GM19395 (cell line): ENCODE measurements around the gene AOPEP.
A peak's percentile ranks its signal among the peaks of the same experiment; 100 is the strongest.

Experiments
- ATAC-seq: cut with Tn5 transposase; IDR thresholded peaks from one replicate; pipeline ENCODE4 v1.9.1; 2021; ENCODE audit warnings: mild to moderate bottlenecking, moderate library complexity; ENCODE audit not compliant: unreplicated experiment

Gene AOPEP

DNA sequence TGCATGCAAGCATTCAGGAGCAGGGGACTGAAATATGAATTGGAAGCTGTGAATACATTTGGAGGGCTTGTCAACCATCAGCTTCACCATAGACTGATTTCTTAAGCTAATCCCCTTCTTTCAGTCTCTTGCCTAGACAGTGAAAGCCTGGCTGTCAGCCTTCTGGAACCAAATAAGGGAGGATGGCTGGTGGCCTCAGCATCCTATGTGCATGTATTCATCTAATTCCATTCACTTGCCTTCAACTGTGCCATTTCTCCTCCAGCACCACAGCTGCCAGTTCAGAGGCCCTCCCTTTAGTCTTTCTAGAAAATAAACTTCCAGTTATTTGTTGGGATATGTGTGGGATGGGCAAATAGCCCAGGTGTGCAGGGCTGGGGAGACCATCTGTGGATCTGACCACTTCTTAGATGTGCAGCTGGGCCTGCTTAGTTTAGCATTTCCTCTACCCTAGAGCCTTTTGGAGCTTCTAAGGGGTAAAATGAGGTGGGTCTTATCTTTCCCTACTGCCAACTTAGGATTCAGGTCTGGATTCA lies 62.1 kb downstream of the AOPEP start:
- no peak for ATAC-seq

DNA sequence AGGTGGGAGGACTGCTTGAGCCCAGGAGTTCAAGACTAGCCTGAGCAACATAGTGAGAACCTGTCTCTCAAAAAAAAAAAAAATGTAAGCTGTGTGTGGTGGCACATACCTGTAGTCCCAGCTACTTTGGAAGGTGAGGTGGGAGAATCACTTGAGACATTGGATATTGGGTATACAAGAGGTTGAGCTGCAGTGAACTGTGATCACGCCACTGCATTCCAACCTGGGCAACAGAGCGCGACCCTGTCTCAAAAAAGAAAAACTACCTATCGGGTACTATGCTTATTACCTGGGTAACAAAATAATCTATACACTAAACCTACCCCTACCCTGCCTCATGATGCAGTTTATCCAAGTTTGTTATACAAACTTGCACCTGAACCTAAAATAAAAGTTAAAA lies 64.9 kb downstream of the AOPEP start:
- ATAC-seq: no peak

DNA sequence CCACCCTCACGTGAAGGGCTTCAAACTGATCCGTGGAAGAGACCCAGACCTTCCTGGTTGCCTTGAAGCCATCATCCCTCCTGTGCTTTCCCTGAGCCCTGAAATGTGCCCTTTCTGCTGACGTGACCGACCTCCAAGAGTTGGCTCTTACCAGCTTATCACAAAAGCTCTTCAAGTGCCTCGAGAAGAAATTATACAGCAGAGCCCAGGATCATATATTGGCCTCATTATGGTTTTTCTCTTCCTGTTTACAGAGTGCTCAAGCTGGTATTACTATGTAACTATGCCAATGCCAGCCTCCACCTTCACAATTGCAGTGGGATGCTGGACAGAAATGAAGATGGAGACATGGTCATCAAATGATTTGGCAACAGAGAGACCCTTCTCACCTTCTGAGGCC lies 66.0 kb downstream of the AOPEP start:
- no peak for ATAC-seq

DNA sequence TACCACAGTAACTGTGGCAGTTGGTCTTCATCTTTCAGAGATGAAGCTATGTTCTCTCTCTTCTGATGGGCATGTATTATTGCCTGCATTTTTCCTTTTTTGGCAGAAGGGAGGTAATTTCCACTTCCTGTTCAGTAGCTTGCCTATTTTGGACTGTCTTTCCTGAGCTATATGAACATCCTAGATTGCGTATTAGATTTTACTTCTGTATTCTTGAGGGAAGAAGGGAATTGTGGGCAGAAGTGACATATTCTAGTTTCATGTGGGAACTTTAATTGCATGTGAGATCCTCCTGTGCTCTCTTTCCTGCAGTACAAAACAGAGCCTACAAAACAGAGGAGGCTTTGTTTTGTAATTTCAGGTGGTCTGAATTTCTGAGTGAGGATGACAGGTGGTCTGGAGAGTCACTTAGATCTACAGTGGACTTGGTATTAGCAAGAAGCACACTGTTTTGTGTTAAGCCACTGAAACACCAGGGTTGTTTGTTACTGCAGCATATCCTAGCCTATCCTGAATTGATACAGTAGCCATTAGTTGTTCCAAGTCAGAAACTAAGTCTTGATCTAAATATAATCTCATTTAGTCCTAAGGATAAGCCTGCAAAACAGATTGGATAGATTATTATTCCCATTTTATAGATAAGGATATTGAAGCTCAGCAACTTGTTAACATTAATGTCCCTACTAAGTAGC lies 68.1 kb downstream of the AOPEP start:
- no peak for ATAC-seq

DNA sequence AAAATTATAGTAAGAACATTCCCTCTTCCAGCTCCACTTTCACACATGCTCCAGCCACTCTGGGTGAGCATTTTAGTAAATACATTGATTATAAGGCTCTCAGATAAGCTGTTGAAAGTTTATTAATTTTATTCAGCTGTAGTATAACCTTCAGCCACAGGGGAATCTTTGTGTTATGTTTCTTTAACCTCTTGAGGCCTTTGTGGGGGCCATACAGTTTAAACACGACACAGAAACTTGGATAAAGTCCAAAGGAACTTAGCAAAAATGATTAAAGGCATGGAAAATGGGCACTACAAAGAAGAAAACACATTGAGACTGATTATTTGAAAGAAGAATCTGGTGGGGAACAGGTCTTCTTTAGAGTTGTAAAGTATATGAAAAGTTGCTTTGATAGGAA lies 70.2 kb downstream of the AOPEP start:
- ATAC-seq: no peak

DNA sequence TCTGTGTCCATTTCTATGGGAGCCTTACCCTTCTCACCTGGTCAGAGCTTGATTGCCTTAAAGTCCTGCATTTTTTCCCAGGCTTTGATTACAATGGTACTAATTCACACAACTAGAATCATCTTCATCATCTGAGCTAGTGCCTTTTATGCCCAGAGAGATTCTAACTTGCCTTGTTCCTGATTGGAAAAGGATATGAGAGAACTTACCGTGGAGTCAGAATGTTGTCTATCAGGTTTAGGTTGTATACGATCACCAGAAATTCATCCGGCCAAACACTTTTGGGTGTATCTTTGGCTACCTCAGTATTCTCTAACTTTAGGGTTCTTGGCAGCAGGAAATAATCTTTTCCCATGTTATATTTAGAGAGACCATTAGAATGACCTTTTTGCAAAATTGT lies 71.7 kb downstream of the AOPEP start:
- no peak for ATAC-seq

DNA sequence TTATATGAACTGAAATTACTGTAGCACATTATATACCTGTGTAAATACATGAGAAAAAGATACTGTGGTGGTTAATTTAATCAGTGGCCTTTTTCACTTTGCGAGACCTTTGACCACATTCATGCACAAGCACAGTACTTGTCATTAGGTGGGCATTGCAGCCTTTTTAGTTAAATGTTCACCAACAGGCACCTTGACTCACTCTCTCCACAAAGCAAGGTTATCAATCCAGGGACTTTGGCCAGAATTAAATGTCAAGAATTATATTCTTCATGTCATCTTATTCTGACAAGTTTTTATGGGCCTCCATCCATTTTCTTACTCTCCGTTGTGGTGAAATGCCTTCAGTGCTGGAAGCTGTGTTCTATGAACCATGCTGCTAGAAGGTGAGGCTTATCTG lies 72.2 kb downstream of the AOPEP start:
- ATAC-seq: no peak

DNA sequence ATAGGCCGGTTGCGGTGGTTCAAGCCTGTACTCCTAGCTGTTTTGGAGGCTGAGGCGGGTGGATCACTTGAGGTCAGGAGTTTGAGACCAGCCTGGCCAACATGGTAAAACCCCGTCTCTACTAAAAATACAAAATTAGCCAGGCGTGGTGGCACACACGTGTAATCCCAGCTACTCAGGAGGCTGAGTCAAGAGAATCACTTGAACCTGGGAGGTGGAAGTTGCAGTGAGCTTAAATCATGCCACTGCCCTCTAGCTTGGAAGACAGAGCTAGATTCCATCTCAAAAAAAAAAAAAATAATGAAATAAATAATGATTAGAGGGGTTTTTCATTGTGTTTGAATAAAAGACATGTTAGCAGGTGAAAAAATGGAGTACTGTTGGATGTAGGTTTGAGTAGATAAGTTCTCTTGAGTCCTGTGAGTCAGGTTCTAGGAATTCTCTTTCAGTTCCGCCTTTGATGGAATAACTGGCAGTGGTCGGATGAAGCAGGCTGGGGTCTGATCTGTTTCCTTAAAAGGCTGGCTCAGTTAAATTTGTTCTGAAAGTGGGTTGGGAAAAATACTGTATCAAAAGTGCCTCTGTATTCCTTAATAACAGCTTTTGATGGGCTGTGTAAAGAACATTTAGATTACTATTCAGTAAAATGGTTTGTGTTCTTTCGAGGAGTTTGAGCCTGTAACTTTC lies 73.2 kb downstream of the AOPEP start:
- ATAC-seq: no peak

DNA sequence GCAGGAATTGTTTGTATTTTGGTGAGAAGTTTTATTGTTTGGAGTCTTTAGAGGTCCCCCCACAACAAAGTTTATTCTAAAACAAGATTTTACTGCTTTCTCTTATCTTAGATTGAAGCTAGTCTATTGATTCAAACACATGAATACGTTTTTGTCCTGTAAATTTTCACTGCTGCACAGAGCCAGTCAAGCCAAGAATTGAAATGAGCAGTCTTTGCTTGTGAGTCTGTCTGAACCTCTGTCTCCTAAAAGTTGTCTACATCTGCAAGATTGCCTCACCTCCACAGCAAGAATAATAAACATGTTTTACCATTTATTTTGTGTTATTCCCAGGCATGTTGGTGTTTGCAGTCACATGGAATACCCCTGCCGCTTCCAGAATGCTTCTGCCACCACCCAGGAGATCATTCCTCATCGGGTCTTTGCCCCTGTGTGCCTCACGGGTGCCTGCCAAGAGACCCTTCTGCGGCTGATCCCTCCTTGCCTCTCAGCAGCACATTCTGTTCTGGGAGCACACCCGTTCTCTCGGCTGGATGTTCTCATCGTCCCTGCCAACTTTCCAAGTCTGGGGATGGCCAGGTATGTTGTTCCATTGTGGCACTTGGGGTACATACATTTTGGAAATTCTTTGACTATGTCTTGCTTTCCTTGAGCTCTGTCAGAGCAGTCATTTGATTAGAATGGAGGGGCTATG lies 74.1 kb downstream of the AOPEP start:
- no peak for ATAC-seq

DNA sequence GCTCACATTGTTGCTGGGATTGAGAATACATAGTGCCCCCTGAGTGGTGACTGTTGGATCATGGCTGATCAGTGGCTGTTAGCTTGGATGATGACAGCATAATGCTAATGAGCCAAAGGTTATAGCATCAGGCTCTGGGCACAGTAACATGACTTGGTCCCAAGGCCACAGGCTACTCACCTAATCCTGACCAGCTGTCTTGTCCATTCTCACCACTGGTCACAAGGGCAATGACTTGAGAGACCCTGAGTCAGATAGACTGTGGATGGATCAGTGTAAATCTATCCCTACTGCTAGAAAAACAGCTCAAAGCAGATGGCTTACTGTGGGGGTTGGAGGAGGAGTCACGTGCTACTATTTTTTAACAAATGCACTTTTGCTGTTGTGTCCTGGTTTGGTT lies 74.7 kb downstream of the AOPEP start:
- ATAC-seq: no peak

DNA sequence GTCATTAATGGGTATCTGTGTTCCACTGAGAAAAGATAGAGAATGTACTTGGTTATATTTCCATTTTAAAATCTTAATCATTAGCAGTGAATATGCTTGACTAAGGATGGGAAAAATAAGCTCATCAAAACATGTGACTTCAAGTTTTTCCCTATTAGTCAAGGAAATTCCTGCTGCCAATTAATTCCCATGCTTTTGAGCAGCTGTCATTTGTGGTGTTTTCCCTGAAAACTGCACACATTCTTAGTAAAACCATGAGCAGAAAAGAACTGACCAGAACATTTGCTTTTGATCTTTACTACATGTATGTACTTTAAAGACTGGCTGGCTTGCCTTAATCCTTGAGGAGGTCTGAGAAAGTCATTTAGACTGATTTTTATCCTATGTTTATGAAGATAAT lies 75.2 kb downstream of the AOPEP start:
- ATAC-seq: no peak

DNA sequence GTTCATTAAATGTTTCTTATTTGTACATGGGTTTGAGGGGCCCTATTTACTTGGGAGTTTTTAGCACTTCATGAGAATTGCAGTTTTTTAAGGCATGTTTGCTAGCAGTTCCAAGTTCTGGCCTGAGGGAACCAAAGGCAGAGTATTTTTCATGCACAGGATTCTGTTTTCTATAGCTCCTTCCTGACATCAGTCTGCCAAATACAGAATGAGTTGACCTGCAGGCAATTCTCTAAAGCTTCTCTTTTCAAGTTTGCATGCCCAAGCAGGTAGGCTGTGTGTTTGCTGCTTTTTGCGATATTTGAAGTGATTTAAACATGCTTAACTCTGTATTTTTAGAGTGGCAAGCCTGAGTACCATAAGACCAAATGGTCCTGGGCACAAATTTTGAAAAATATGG lies 75.8 kb downstream of the AOPEP start:
- no peak for ATAC-seq

DNA sequence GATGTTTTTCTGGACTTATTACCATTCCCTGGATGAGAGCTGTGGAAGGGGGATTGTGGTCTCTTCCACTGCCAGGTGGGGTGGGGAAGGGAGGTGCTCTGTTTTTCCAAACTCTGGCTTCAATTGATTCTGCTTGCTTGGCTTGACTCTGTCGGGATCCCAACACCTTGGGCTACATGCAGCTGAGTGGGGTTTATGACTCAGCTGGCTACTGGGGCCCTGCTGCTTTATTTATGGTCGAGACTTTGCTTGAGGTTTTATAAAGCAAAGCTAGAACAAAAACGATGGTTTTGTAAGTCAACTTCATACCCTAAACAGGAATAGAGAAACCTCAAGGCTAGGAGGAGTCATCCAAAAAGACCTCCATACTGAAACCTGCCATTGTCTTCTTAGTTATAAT lies 76.3 kb downstream of the AOPEP start:
- peak; percentile 74 for ATAC-seq

DNA sequence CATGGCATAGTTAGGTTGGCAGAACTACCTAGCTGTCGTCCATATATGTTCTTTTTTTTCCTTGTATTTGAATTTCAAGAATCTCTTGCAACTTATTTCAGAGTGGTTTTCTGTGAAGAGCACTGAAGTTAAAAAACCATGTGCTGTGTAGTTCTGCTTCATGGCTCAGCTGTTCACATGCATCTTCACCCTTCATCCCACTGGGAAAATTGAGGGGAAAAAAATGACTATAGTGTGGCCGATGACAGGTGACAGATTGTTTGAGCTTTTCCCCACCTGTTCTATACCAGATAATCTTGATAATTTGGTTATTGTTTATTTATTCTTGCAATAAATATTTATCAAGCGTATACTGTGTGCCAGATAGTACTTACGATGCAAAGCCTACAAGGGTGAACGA lies 77.8 kb downstream of the AOPEP start:
- ATAC-seq: no peak

DNA sequence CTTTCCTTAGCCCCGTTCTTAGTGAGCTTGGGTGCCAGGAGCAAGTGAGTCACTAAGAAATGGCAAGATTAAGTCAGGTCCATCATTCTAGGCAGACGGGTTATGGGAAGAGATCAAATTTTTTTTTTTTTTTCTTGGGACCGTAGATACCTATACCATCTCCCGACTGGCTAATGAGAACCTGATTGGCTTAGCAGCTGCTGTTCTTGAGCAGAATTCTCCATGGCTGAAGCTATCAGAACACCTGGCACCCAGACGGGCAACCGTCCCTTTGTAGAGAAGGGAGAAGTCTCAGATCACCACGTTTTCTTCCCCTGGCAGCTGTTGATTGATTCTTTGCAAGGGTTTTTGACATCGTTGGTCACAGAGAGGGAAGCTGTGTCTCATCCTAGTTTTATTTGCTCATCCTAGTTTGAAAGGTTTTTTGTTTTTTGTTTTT lies 78.6 kb downstream of the AOPEP start:
- ATAC-seq: no peak

DNA sequence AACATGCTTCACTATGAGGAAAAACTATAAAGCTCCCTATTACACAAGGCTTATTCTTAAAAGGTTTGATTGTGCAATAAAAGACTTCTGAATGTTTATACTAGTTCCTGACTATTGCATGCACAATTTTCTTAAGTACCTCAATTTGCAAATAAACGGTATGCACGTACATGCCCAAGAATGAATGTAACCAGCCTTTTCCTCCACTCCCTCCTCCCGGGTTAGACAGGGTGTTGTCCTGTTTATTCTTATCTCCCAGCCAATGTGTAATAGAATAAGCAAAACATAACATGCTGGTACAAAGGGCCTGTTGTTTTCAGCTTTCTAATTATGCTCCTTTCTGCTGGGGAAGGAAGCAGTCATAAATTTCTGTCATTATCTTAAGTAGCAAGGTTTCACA lies 79.1 kb downstream of the AOPEP start:
- ATAC-seq: no peak

DNA sequence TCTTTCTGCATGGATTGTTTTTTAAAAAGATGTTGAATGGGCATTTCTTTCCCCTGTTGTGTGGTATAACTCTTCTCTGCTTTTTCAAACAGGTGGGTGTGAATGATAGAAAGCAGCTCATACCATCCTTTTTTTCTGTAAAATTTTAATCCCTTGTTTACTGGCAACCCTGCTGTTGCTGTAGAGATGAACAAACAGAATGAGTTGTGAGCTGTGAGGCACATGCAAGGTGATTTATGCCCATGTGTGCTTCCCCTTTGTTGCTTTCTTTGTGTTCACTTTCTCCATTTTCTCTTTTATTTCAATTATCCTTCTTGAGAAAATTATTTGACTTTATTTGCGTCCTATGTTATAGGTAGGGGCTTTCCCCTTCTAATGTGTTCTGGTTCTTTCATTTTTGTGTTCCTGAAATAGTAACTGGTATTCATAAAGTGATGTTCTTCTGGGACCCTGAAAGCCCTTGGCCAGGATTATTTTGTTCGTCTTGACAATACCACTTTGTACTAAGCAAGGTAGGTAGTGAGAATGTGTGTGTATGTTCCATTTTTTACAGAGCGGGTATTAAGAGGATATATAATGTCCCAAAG lies 79.9 kb downstream of the AOPEP start:
- no peak for ATAC-seq

DNA sequence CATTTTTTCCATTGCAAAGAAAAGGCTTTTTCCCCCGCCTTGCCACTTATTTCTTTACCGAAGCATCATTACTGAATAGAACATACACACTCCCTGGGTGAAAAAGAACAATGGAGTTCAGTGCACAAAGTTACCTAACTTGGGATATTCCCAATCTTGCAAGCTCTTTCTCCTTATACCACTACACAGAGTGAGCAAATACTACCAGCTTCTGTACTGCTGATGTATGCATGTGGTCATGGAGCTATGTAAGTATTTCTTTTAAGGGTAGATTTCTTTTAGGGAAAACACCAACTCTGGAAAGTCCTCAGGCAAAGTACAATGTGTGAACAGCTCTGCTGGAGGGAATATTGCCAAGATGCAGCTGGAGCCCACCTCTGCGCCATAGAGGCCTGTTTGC lies 81.1 kb downstream of the AOPEP start:
- no peak for ATAC-seq

DNA sequence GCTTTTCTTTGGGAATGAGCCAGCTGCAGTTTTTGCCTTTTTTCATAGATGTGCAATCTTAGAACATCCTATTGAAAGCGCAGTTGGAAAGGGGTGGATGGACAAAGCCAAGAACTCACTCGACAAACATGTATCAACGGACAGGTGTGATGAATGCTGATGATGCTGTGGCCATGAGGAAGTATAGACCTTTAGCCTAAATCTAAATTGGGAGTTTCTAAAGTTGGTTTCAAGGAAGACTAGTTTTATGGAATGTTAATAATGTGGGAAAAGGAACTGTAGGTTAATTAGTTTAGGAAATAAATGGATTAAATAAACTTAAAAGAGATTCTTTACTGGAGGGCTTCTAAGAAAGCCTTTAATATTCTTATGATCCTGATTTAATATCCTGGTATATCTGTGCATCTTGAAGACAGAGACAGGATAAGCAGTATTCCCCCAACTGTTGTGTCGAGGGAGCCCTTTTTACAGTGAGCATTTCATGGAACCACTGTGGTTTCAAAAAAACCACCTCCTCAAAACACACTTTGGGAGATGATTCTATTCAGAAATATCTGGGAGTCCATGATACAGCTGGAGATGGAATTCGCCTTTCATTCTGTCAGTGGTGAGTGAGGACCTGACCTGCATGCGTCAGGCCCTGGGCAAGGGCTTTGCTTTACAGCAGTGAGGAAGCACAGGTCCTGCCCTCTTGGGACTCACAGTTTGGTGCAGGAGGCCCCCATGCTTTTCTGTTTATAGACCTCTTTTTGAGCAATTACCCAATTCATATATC lies 82.6 kb downstream of the AOPEP start:
- ATAC-seq: no peak

DNA sequence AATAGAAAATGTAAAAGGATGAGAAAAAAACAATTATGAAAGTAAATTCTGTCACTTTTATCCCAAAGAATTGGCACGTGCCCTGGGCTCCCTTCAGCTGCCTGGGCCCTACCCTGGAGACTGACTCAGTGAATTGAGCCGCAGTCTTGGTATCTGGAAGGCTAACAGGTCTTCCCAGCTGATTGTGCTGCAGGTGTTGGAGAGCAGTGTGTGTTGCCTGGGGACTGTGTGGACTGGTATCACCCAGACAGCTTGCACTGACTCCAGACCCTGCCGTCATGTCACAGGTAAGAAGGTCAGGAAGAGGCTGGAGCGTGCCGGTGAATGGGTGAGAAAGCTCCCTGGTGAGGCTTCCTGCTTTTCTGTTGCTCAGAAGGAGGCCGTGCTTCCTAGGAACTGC lies 83.3 kb downstream of the AOPEP start:
- no peak for ATAC-seq

DNA sequence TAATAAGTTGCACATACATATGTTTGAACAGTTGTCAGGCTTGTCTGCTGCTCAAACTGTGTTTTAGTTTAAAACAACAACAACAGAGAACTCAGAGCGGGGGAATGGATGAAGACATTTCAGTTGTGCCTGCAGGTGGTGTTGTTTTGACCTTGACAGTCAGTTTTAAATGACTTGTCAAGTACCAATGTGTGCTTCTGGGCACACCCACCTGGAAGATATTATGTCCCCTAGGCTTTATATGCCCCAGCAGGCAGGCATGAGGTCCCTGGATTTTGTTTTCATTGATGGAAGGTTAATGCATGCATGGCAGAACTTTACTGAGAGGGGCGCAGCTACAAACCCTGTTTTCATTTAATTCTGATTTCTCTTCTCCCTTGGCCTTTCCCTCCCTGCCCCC lies 84.6 kb downstream of the AOPEP start:
- no peak for ATAC-seq
